ENCODE data around the gene MBD3L3.
"Not testable (repeated sequence)": the region's sequence is repeated elsewhere in the genome, so short reads cannot be mapped to it uniquely, and the experiment has no call there.

The MBD3L3 gene

DNA sequence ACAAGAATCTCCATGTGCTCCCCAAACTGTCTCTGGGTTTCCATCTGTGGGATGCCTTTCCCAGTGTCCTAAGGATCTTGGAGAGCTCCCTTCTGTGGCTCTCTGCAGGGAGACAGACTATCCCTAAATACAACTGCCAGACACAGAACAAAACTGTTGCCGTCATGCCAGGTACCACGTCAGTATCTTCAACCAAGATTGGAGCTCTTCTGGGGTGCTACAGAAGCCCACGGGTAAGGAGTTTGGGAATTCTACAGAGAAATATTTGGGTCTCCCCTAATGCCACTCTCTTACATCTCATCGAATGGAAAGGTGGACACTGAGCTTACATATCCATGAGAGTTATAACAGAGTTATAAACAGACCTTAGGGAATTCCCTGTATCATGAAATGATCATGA is 4.9 kb upstream of the MBD3L3 start:
- no peak for DNase-seq (ENCODE audit: low spot score)

DNA sequence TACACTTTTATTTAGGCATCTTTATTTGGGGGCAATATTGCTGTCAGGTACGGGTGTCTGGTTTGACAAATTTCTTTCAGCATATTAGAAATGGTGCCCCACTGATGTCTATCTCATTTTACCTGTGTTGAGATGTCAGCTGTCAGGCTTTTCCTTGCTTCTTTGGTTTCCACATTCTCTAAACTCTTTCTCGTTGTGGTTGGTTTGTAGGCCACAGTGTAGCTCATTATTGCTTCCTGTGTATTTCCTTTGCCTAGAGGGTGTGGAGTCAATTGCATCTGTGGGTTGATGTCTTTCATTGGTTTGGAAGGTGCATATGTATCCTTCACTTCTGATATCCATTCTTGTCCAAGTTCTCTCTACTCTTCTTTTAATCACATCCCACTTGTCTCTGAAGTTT is 1.5 kb upstream of the MBD3L3 start:
- not testable (repeated sequence) for DNase-seq (ENCODE audit: low spot score)

DNA sequence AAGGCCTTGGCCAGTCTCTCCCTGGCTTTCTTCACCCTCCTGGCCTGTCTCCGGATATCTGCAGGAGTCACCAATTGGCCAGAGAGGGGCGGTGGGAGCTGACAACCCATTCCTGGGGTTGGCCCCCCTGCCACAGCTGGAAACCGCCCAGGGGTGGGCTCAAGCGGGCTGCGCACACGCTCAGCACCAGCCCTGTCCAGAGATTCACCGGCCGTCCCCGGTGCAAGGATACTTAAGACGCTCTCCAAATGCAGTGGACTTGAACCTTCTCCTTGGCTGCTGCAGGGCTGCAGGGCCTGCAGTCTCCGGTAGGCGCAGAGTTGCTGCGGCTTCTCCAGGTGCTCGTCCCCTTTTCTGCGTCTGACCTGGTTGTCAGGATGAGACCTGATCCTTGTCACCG is 2.1 kb downstream of the MBD3L3 start:
- not testable (repeated sequence) for DNase-seq (ENCODE audit: low spot score)

DNA sequence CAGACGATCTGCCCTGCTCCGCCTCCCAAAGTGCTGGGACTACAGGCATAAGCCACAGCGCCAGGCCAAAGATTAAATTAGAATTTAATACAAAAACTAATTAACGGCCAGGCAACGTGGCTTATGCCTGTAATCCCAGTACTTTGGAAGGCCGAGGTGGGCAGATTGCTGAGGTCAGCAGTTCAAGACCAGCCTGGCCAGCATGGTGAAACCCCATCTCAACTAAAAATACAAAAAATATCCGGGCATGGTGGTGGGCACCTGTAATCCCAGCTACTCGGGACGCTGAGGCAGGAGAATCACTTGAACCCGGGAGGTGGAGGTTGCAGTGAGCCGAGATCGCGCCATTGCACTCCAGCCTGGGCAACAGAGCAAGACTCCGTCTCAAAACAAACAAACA is 2.8 kb downstream of the MBD3L3 start:
- DNase-seq (ENCODE audit: low spot score), result not testable (repeated sequence)

DNA sequence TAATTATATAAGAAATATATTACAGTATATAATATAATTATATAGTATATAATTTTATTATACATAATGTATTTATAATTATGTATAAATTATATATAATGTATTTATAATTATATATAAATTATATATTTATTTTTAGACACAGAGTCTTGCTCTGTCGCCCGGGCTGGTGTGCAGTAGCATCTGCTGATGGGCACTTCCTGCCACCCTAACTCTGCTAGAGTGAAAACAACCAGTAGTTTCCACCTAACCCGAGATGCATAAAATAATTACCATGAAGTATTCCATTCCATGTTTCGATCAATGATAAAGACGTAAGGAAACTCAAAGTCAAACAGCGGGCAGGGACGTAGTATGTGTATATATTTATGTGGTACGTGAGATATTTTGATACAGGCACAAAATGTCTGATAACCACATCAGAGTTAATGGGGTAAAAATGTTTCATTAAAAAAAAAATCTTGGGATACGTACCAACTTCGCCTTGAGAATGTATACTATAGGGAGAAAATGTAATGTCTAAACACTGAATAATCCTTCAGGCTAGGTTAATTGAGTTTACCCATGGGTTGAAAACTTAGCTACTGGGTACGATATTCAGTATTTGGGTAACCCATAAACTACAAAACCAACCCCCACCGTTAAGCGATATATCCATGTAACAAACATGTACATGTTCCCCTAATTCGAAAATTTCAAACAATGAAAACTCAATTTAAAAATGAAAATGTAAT is 3.7 kb downstream of the MBD3L3 start:
- DNase-seq (ENCODE audit: low spot score), result not testable (repeated sequence)

DNA sequence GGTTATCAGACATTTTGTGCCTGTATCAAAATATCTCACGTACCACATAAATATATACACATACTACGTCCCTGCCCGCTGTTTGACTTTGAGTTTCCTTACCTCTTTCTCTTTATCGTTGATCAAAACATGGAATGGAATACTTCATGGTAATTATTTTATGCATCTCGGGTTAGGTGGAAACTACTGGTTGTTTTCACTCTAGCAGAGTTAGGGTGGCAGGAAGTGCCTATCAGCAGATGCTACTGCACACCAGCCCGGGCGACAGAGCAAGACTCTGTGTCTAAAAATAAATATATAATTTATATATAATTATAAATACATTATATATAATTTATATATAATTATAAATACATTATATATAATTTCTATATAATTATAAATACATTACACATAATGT is 5.6 kb downstream of the MBD3L3 start:
- not testable (repeated sequence) for DNase-seq (ENCODE audit: low spot score)

DNA sequence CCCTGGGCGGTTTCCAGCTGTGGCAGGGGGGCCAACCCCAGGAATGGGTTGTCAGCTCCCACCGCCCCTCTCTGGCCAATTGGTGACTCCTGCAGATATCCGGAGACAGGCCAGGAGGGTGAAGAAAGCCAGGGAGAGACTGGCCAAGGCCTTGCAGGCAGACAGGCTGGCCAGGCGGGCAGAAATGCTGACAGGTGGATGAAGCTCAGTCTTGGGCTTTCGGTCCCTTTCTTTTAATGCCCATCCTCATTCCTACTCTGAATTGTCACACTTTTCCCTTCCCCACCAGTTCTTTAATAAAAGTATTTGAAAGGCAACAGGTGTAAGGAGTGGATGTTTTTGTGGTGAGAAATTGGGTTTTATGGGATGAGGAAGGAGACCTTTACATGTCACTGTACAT is 7.1 kb downstream of the MBD3L3 start:
- not testable (repeated sequence) for DNase-seq (ENCODE audit: low spot score)

DNA sequence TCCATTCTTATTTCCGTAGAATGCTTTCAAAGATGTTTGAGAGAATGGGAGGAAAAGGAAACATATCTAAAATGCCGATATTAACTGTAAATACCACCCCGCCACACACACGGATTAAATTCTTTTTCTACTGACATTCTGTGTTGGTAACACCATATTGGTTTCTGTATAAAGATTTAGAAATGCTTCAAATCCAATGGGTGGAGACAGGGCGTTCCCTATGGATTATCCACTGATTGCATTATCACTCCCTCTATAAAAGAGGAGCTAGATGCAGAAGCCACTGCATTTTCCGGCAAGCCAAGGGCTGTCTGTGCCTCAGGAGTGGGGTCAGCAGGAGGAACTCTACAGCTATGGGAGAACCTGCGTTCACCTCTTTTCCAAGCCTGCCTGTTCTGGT is 9.5 kb downstream of the MBD3L3 start, which contains the start of gene MBD3L2:
MBD3L2 (plus strand) TSS at position 301 of the 400 bp plus-strand sequence; CDS start at position 354, 53 bp downstream.
- not testable (repeated sequence) for DNase-seq (ENCODE audit: low spot score)

DNA sequence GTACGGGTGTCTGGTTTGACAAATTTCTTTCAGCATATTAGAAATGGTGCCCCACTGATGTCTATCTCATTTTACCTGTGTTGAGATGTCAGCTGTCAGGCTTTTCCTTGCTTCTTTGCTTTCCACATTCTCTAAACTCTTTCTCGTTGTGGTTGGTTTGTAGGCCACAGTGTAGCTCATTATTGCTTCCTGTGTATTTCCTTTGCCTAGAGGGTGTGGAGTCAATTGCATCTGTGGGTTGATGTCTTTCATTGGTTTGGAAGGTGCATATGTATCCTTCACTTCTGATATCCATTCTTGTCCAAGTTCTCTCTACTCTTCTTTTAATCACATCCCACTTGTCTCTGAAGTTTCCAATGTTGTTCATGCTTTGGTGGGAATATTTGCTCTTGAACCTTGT is 16.9 kb downstream of the MBD3L3 start:
- DNase-seq (ENCODE audit: low spot score), result not testable (repeated sequence)

DNA sequence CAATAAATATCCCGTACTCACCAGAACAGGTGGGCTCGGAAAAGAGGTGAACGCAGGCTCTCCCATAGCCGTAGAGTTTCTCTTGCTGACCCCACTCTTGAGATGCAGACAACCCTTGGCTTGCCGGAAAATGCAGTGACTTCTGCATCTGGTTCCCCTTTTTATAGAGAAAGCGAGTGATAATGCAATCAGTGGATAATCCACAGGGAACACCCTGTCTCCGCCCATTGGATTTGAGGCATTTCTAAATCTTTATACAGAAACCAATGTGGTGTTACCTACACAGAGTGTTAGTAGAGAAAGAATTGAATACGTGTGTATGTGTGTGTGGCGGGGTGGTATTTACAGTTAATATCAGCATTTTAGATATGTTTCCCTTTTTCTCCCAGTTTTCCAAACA is 18.4 kb downstream of the MBD3L3 start, which contains the start of gene MBD3L4:
MBD3L4 (minus strand) TSS at position 101 of the 400 bp plus-strand sequence; CDS start at position 66, 35 bp downstream.
- not testable (repeated sequence) for DNase-seq (ENCODE audit: low spot score)

DNA sequence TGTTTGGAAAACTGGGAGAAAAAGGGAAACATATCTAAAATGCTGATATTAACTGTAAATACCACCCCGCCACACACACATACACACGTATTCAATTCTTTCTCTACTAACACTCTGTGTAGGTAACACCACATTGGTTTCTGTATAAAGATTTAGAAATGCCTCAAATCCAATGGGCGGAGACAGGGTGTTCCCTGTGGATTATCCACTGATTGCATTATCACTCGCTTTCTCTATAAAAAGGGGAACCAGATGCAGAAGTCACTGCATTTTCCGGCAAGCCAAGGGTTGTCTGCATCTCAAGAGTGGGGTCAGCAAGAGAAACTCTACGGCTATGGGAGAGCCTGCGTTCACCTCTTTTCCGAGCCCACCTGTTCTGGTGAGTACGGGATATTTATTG is 28.2 kb downstream of the MBD3L3 start, which contains the start of gene MBD3L5:
MBD3L5 (plus strand) TSS at position 301 of the 400 bp plus-strand sequence; CDS start at position 335, 34 bp downstream.
- not testable (repeated sequence) for DNase-seq (ENCODE audit: low spot score)

DNA sequence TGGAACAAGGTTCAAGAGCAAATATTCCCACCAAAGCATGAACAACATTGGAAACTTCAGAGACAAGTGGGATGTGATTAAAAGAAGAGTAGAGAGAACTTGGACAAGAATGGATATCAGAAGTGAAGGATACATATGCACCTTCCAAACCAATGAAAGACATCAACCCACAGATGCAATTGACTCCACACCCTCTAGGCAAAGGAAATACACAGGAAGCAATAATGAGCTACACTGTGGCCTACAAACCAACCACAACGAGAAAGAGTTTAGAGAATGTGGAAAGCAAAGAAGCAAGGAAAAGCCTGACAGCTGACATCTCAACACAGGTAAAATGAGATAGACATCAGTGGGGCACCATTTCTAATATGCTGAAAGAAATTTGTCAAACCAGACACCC is 29.7 kb downstream of the MBD3L3 start:
- DNase-seq (ENCODE audit: low spot score), result not testable (repeated sequence)

DNA sequence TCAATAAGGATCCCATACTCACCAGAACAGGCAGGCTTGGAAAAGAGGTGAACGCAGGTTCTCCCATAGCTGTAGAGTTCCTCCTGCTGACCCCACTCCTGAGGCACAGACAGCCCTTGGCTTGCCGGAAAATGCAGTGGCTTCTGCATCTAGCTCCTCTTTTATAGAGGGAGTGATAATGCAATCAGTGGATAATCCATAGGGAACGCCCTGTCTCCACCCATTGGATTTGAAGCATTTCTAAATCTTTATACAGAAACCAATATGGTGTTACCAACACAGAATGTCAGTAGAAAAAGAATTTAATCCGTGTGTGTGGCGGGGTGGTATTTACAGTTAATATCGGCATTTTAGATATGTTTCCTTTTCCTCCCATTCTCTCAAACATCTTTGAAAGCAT is 37.1 kb downstream of the MBD3L3 start, which contains the start of gene MBD3L2B:
MBD3L2B (minus strand) TSS at position 101 of the 400 bp plus-strand sequence; CDS start at position 67, 34 bp downstream.
- not testable (repeated sequence) for DNase-seq (ENCODE audit: low spot score)

DNA sequence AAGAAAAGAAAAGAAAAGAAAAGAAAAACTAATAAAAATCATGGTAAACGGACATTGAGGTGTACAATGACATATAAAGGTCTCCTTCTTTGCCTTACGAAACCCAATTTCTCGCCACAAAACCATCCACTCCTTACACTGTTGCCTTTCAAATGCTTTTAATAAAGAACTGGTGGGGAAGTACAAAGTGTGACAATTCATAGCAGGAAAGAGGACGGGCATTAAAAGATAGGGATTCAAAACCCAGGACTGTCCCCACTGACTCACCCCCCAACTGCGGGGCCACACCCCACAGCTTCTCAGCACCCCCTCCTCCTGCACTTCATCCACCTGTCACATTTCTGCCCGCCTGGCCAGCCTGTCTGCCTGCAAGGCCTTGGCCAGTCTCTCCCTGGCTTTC is 39.6 kb downstream of the MBD3L3 start:
- no peak for DNase-seq (ENCODE audit: low spot score)

DNA sequence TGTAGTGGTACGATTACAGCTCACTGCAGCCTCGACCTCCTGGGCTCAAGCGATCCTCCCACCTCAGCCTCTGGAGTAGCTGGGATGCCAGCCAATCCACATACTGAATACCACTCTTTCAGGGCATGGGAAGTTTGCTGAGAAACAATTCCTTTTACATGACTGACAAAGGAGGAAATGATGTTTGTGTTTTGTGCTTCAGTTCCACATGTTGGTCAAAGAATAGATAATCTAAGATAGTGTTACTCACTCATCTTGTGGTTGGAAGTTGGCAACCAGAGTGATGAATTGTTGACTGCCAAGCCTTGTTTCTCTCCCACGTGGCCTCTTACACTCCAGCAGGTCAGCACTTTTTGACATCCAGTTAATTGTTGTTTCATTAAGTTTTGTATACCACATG is 44.8 kb downstream of the MBD3L3 start:
- no peak for DNase-seq (ENCODE audit: low spot score)

DNA sequence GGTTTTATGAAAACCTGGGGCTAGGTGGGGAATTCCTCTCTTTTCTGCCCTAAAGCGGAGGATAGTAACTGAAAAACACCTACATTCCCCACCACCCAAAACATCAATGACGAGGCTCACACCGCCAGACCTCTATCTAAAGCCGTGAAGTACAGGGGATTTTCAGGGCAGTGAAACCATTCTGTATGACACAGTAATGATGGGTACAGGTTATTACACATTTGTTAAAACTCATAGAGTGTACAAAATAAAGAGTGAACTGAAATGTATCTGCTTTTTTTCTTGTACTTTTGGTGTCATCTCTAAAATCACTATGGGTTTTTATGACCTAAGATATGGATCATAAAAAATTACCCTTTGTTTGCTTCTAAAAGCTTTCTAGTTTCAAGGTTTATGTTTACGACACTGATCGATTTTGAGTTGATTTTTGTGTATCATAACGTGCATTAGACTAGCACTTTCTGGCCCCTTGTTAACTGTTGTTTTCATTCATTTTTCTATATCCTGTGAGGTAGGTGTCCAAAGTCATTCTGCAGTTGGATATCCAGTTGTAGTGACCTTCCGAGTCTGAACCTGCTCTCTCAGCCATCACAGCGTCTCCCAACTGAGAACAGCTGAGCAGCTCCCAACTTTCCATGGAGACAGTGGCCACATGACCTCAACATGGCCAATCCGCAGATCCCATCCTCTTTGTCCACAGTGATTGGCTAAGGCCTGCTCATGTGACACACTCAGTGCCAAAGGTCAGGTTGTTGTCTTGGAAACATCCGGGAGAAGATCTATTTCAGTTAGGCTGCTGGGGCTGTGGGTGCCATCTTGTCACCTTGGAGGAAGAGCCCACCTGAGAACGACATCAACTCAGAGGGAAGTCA is 47.5 kb downstream of the MBD3L3 start:
- no peak for DNase-seq (ENCODE audit: low spot score)

DNA sequence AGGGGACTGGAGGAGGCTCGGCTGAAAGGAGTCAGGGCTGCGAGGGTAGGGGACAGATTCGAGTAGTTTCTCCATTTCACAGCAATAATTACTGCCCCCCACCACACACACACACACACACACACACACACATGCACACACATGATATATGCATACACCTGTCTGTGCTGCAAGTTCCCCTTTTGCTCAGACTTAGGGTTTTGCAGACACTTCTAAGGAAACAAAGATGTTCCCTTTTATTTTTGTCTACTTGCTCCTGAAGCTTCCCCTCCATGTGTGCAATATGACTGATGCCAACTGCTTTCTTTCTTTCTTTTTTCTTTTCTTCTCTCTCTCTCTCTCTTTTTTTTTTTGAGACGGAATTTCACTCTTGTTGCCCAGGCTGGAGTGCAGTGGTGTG is 50.6 kb downstream of the MBD3L3 start:
- no peak for DNase-seq (ENCODE audit: low spot score)
